Fibroblast of skin of left quadriceps (primary cell): ENCODE data around the gene SCAMP1.
"Not testable (repeated sequence)": the region's sequence is repeated elsewhere in the genome, so short reads cannot be mapped to it uniquely, and the experiment has no call there.

Source experiments
- DNase-seq, 2 experiments: peaks; one replicate each; pipeline ENCODE4 v3.0.0-alpha.2; 2013; ENCODE audit warnings: low read depth in 2 of 2

Gene SCAMP1

GRCh38 chr5:78359831-78360673 lies at the start of gene SCAMP1:
SCAMP1 (plus strand) TSS chr5:78360617; CDS start chr5:78360672, 55 bp downstream.
- peak; percentile 87 to 89 for DNase-seq

GRCh38 chr5:78317515-78317914 lies 42.9 kb upstream of the SCAMP1 start:
- DNase-seq: no peak

GRCh38 chr5:78318337-78318736 lies 42.1 kb upstream of the SCAMP1 start:
- DNase-seq: no peak

GRCh38 chr5:78320401-78320800 lies 40.0 kb upstream of the SCAMP1 start:
- DNase-seq: peak; percentile 10 to 14

- DNase-seq: no peak
Observed at GRCh38 chr5:78323241-78323640, 37.2 kb upstream of the SCAMP1 start.

GRCh38 chr5:78326930-78327329 lies 33.5 kb upstream of the SCAMP1 start:
- no peak for DNase-seq

- DNase-seq: no peak
Observed at GRCh38 chr5:78327761-78328510, 32.5 kb upstream of the SCAMP1 start.

GRCh38 chr5:78328585-78329173 lies 31.7 kb upstream of the SCAMP1 start:
- DNase-seq: peak; percentile 9 to 11

GRCh38 chr5:78331523-78332080 lies 28.8 kb upstream of the SCAMP1 start:
- DNase-seq: no peak

- DNase-seq: no peak
Observed at GRCh38 chr5:78334811-78335210, 25.6 kb upstream of the SCAMP1 start.

- no peak for DNase-seq
Observed at GRCh38 chr5:78335976-78336375, 24.4 kb upstream of the SCAMP1 start.

GRCh38 chr5:78336698-78337097 lies 23.7 kb upstream of the SCAMP1 start:
- no peak for DNase-seq

GRCh38 chr5:78339617-78340436 lies 20.6 kb upstream of the SCAMP1 start:
- no peak for DNase-seq

- no peak for DNase-seq
Observed at GRCh38 chr5:78341440-78341839, 19.0 kb upstream of the SCAMP1 start.

- DNase-seq: no peak
Observed at GRCh38 chr5:78345485-78345884, 14.9 kb upstream of the SCAMP1 start.

- no peak for DNase-seq
Observed at GRCh38 chr5:78353520-78353919, 6.9 kb upstream of the SCAMP1 start.

GRCh38 chr5:78354066-78354670 lies 6.2 kb upstream of the SCAMP1 start:
- no peak for DNase-seq

GRCh38 chr5:78355561-78355960 lies 4.9 kb upstream of the SCAMP1 start:
- no peak for DNase-seq

- DNase-seq: not testable (repeated sequence)
Observed at GRCh38 chr5:78359455-78359830, 974 bp upstream of the SCAMP1 start.

- DNase-seq: no peak
Observed at GRCh38 chr5:78360674-78360923, 182 bp downstream of the SCAMP1 start.

- peak in 1 of 2 experiments; percentile 7 for DNase-seq
Observed at GRCh38 chr5:78360924-78361630, 660 bp downstream of the SCAMP1 start.
